Measurements from ENCODE around the gene FAM72A. TPM values are rescaled to one million over a fixed set of nuclear protein-coding genes. Genes with fewer than 3 reads are reported as not detected.

Gene FAM72A
- total RNA-seq, 1 experiment from 2014 or later = 23.0 TPM

DNA sequence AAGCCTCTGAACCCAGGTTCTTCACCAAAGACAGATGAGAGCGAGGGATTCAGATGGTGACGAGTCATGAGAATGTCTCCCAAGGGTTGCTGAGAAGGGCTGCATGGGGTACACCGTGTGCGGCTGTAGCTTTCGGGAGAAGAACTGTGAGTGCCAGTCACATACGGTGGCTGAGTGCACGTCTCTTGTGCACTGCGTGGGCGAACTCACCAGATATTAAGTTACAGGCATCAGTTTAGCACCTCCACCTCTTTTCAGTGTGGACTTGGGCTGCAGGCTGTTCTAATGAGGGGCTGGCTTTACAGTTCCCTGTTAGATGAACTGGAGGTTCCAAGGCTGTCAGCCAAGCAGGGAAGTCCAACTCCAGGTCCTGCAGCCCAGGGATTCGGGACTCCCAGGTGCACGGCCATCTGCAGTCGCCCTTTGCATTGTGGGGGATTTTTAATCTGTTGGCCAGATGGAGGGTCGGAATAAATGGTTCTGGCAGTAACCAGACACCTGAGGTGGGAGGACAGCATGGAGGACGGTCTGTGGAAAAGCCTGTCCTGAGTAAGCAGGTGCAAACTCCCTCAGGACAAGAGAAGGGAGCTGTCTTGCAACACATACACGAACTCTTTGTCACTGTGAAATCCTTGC is 59.0 kb downstream of the FAM72A start:
- no peak for ATAC-seq
- Histone ChIP-seq H3K79me2 (ENCODE audit: insufficient read depth, low read length) (no peaks in the 10 kb centered on the region), H4K20me1 (ENCODE audit: insufficient read depth) (no peaks in the 10 kb centered on the region), H3K4me3 (replicated peaks in 1 of 2; ENCODE audit: low read depth in 1 of 2, low read length in 2 of 2) (no peak overlapping the region), H3K4me2 (ENCODE audit: low read length) (no peak overlapping the region), H3K9me3 (ENCODE audit: control insufficient read depth in 1 of 2, insufficient read depth in 1 of 2, low read depth in 1 of 2, low read length in 2 of 2) (no peaks in the 10 kb centered on the region), H3K9ac (ENCODE audit: low read length) (no peak overlapping the region), H3K9me2 (ENCODE audit: insufficient read depth) (no peaks in the 10 kb centered on the region), H3K4me1 (ENCODE audit: control insufficient read depth in 1 of 2, insufficient read depth in 2 of 2, low read length in 2 of 2) (no peaks in the 10 kb centered on the region), H3K36me3 (ENCODE audit: control insufficient read depth in 1 of 2, insufficient read depth in 2 of 2, low read length in 2 of 2) (no peaks in the 10 kb centered on the region), H3K27ac (ENCODE audit: low read depth, low read length) (no peak overlapping the region), H3K27me3 (ENCODE audit: insufficient read depth, low read length) (peaks cover 20% of the 10 kb centered on the region; the same call in 1 of the 2 replicates), H2AFZ (ENCODE audit: low read depth, low read length, poor library complexity, severe bottlenecking) (no peak overlapping the region)
- intact Hi-C loops (cut with micrococcal nuclease) = no loop called here
- ChIA-PET CTCF (no interaction called here), RAD21 (ENCODE audit: low non-redundant PET in 1 of 2, low total read pairs in 2 of 2, uncharacterized antibody in 2 of 2, unreplicated experiment in 2 of 2) (no interaction called here), POLR2A (no interaction called here)
- TF ChIP-seq EZH2 (IDR thresholded peaks at IDR 0.05) (no peak), EGR1 (IDR thresholded peaks at IDR 0.05; ENCODE audit: low read depth) (no peak), ZNF274 (IDR thresholded peaks at IDR 0.05; ENCODE audit: low read depth, low read length) (no peak), TCF7L2 (IDR thresholded peaks at IDR 0.05; ENCODE audit: borderline replicate concordance, extremely low read depth, insufficient read depth, insufficient read length) (no peak), POLR2A (IDR thresholded peaks at IDR 0.05; ENCODE audit: borderline replicate concordance, extremely low read depth, insufficient read depth, insufficient read length) (no peak), SP1 (IDR thresholded peaks at IDR 0.05; ENCODE audit: low read depth) (no peak), RAD21 (IDR thresholded peaks at IDR 0.05; ENCODE audit: low read depth) (no peak), ZFX (IDR thresholded peaks at IDR 0.05) (no peak), ELF1 (IDR thresholded peaks at IDR 0.05; ENCODE audit: borderline replicate concordance, low read depth) (no peak), CBX3 (IDR thresholded peaks at IDR 0.05; ENCODE audit: low read depth) (no peak), SRF (IDR thresholded peaks at IDR 0.05; ENCODE audit: low read depth) (no peak), JUND (IDR thresholded peaks at IDR 0.05) (no peak)
- TF ChIP-seq, protein P1, sequence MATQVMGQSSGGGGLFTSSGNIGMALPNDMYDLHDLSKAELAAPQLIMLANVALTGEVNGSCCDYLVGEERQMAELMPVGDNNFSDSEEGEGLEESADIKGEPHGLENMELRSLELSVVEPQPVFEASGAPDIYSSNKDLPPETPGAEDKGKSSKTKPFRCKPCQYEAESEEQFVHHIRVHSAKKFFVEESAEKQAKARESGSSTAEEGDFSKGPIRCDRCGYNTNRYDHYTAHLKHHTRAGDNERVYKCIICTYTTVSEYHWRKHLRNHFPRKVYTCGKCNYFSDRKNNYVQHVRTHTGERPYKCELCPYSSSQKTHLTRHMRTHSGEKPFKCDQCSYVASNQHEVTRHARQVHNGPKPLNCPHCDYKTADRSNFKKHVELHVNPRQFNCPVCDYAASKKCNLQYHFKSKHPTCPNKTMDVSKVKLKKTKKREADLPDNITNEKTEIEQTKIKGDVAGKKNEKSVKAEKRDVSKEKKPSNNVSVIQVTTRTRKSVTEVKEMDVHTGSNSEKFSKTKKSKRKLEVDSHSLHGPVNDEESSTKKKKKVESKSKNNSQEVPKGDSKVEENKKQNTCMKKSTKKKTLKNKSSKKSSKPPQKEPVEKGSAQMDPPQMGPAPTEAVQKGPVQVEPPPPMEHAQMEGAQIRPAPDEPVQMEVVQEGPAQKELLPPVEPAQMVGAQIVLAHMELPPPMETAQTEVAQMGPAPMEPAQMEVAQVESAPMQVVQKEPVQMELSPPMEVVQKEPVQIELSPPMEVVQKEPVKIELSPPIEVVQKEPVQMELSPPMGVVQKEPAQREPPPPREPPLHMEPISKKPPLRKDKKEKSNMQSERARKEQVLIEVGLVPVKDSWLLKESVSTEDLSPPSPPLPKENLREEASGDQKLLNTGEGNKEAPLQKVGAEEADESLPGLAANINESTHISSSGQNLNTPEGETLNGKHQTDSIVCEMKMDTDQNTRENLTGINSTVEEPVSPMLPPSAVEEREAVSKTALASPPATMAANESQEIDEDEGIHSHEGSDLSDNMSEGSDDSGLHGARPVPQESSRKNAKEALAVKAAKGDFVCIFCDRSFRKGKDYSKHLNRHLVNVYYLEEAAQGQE (IDR thresholded peaks at IDR 0.05; ENCODE audit: low read depth) = no peak
- TF ChIP-seq, protein P2, sequence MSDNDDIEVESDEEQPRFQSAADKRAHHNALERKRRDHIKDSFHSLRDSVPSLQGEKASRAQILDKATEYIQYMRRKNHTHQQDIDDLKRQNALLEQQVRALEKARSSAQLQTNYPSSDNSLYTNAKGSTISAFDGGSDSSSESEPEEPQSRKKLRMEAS (IDR thresholded peaks at IDR 0.05) = no peak
- no TSS peak for BruUV-seq (replicated peaks)
- DNase-seq (ENCODE audit: low read depth, low spot score) = no peak
